ENCODE results near the gene ARHGAP15. TPM values are rescaled to one million over a fixed set of nuclear protein-coding genes. Genes with fewer than 3 reads are reported as not detected.

Gene ARHGAP15
- total RNA-seq, 1 experiment from 2014 or later, result 0.41 TPM

GRCh38 chr2:143762176-143762928 is 633.1 kb downstream of the ARHGAP15 start:
- no peaks in the 10 kb centered on the region for H3K9me3 ChIP-seq (ENCODE audit: control insufficient read depth, insufficient read depth, low read depth, low read length)
- in situ Hi-C loops (cut with HindIII; ENCODE audit: low pct_unique_long_range_greater_than_20kb, low sequenced_read_pairs) (no loop called here), intact Hi-C loops (cut with micrococcal nuclease; ENCODE audit: unreplicated experiment) (no loop called here)
- POLR2A ChIA-PET, result no interaction called here
- no TSS peak for BruUV-seq (replicated peaks)
- no peaks in the 10 kb centered on the region for H3K27me3 ChIP-seq (ENCODE audit: control insufficient read depth, insufficient read depth, low read length)
- H3K36me3 ChIP-seq (ENCODE audit: control insufficient read depth, insufficient read depth, low read length), result no peaks in the 10 kb centered on the region
- H3K4me1 ChIP-seq (ENCODE audit: control insufficient read depth, insufficient read depth, low read length), result no peaks in the 10 kb centered on the region
- no peak for DNase-seq (ENCODE audit: low read depth, low spot score)
- no peak for ATAC-seq
- no peak overlapping the region for H3K4me3 ChIP-seq (ENCODE audit: low read depth in 2 of 2, low read length in 2 of 2)
- no peak for TF ChIP-seq SIN3A (IDR thresholded peaks at IDR 0.05; ENCODE audit: borderline replicate concordance, insufficient read depth, low read depth, low read length)
- no peak for TF ChIP-seq TCF7L2 (IDR thresholded peaks at IDR 0.05; ENCODE audit: low read depth, low read length)
- no peak for TF ChIP-seq REST (IDR thresholded peaks at IDR 0.05; ENCODE audit: insufficient read depth in 1 of 2, low read depth in 2 of 2, low read length in 1 of 2)
- TF ChIP-seq CTCF (IDR thresholded peaks at IDR 0.05), result no peak
- no peak for TF ChIP-seq POLR2AphosphoS5 (IDR thresholded peaks at IDR 0.05; ENCODE audit: low read depth, low read length)
- CTCF ChIA-PET, result interaction anchor here (0.5 kb wide), 1 partner anchor 1998 kb away, joined by 3 read pairs; no protein-coding TSS in a partner anchor
- no peak overlapping the region for H3K27ac ChIP-seq (ENCODE audit: low read length)

GRCh38 chr2:143764261-143764660 is 635.0 kb downstream of the ARHGAP15 start:
- ATAC-seq (no peak), DNase-seq (ENCODE audit: low read depth, low spot score) (no peak)
- no peak overlapping the region for H3K27ac ChIP-seq (ENCODE audit: low read length)
- ChIA-PET POLR2A (no interaction called here), CTCF (no interaction called here)
- no TSS peak for BruUV-seq (replicated peaks)
- no peaks in the 10 kb centered on the region for H3K4me1 ChIP-seq (ENCODE audit: control insufficient read depth, insufficient read depth, low read length)
- TF ChIP-seq SIN3A (IDR thresholded peaks at IDR 0.05; ENCODE audit: borderline replicate concordance, insufficient read depth, low read depth, low read length), result no peak
- TF ChIP-seq TCF7L2 (IDR thresholded peaks at IDR 0.05; ENCODE audit: low read depth, low read length), result no peak
- no peak for TF ChIP-seq CTCF (IDR thresholded peaks at IDR 0.05)
- no peak for TF ChIP-seq POLR2AphosphoS5 (IDR thresholded peaks at IDR 0.05; ENCODE audit: low read depth, low read length)
- no peak for TF ChIP-seq REST (IDR thresholded peaks at IDR 0.05; ENCODE audit: insufficient read depth in 1 of 2, low read depth in 2 of 2, low read length in 1 of 2)
- no peaks in the 10 kb centered on the region for H3K9me3 ChIP-seq (ENCODE audit: control insufficient read depth, insufficient read depth, low read depth, low read length)
- in situ Hi-C loops (cut with HindIII; ENCODE audit: low pct_unique_long_range_greater_than_20kb, low sequenced_read_pairs), result no loop called here
- intact Hi-C loops (cut with micrococcal nuclease; ENCODE audit: unreplicated experiment), result no loop called here
- H3K4me3 ChIP-seq (ENCODE audit: low read depth in 2 of 2, low read length in 2 of 2), result no peak overlapping the region
- H3K36me3 ChIP-seq (ENCODE audit: control insufficient read depth, insufficient read depth, low read length), result no peaks in the 10 kb centered on the region
- no peaks in the 10 kb centered on the region for H3K27me3 ChIP-seq (ENCODE audit: control insufficient read depth, insufficient read depth, low read length)
